ENCODE data around the gene RNF186.

RNF186 gene

GRCh38 chr1:19850214-19850613 lies 35.1 kb upstream of the RNF186 start:
- TF ChIP-seq POLR2AphosphoS5 (IDR thresholded peaks at IDR 0.05; ENCODE audit: low read depth, low read length) = no peak
- no peak for TF ChIP-seq REST (IDR thresholded peaks at IDR 0.05; ENCODE audit: insufficient read depth in 1 of 2, low read depth in 2 of 2, low read length in 2 of 2)
- no peak for TF ChIP-seq SIN3A (IDR thresholded peaks at IDR 0.05; ENCODE audit: borderline replicate concordance, insufficient read depth, low read length)
- no peak for TF ChIP-seq TAF1 (IDR thresholded peaks at IDR 0.05; ENCODE audit: borderline replicate concordance, insufficient read depth, low read length)
- no peak for TF ChIP-seq FOXP2 (optimal IDR thresholded peaks at IDR 0.05; ENCODE audit: borderline replicate concordance, extremely low read depth, extremely low read length, insufficient read depth)

GRCh38 chr1:19846338-19846737 lies 31.3 kb upstream of the RNF186 start:
- TF ChIP-seq SIN3A (IDR thresholded peaks at IDR 0.05; ENCODE audit: borderline replicate concordance, insufficient read depth, low read length) = no peak
- TF ChIP-seq POLR2AphosphoS5 (IDR thresholded peaks at IDR 0.05; ENCODE audit: low read depth, low read length) = no peak
- no peak for TF ChIP-seq FOXP2 (optimal IDR thresholded peaks at IDR 0.05; ENCODE audit: borderline replicate concordance, extremely low read depth, extremely low read length, insufficient read depth)
- TF ChIP-seq REST (IDR thresholded peaks at IDR 0.05; ENCODE audit: insufficient read depth in 1 of 2, low read depth in 2 of 2, low read length in 2 of 2) = no peak
- TF ChIP-seq TAF1 (IDR thresholded peaks at IDR 0.05; ENCODE audit: borderline replicate concordance, insufficient read depth, low read length) = no peak

GRCh38 chr1:19845555-19845954 lies 30.5 kb upstream of the RNF186 start:
- TF ChIP-seq SIN3A (IDR thresholded peaks at IDR 0.05; ENCODE audit: borderline replicate concordance, insufficient read depth, low read length) (no peak), FOXP2 (optimal IDR thresholded peaks at IDR 0.05; ENCODE audit: borderline replicate concordance, extremely low read depth, extremely low read length, insufficient read depth) (no peak), REST (IDR thresholded peaks at IDR 0.05; ENCODE audit: insufficient read depth in 1 of 2, low read depth in 2 of 2, low read length in 2 of 2) (no peak), POLR2AphosphoS5 (IDR thresholded peaks at IDR 0.05; ENCODE audit: low read depth, low read length) (no peak), TAF1 (IDR thresholded peaks at IDR 0.05; ENCODE audit: borderline replicate concordance, insufficient read depth, low read length) (no peak)

GRCh38 chr1:19844731-19845495 lies 29.8 kb upstream of the RNF186 start:
- TF ChIP-seq FOXP2 (optimal IDR thresholded peaks at IDR 0.05; ENCODE audit: borderline replicate concordance, extremely low read depth, extremely low read length, insufficient read depth) (no peak), REST (IDR thresholded peaks at IDR 0.05; ENCODE audit: insufficient read depth in 1 of 2, low read depth in 2 of 2, low read length in 2 of 2) (no peak), POLR2AphosphoS5 (IDR thresholded peaks at IDR 0.05; ENCODE audit: low read depth, low read length) (no peak), TAF1 (IDR thresholded peaks at IDR 0.05; ENCODE audit: borderline replicate concordance, insufficient read depth, low read length) (no peak), SIN3A (IDR thresholded peaks at IDR 0.05; ENCODE audit: borderline replicate concordance, insufficient read depth, low read length) (no peak)
